Suppressor macrophage (primary cell): ENCODE data around the gene MRM2.
A peak's percentile ranks its signal among the peaks of the same experiment; 100 is the strongest.

Experiments used
- DNase-seq, 4 experiments: peaks; one replicate each; pipeline ENCODE4 v3.0.0-alpha.2; 2020 to 2022

The MRM2 gene

GRCh38 chr7:2264158-2264557 is 22.2 kb upstream of the MRM2 start:
- DNase-seq, result no peak

- no peak for DNase-seq
Observed at GRCh38 chr7:2263176-2263575, 21.2 kb upstream of the MRM2 start.

GRCh38 chr7:2261611-2262010 is 19.6 kb upstream of the MRM2 start:
- peak; percentile 71 to 88 (median 81) for DNase-seq

GRCh38 chr7:2260820-2261219 is 18.8 kb upstream of the MRM2 start:
- DNase-seq, result no peak

- no peak for DNase-seq
Observed at GRCh38 chr7:2259480-2259879, 17.5 kb upstream of the MRM2 start.

GRCh38 chr7:2258661-2259365 is 16.8 kb upstream of the MRM2 start:
- no peak for DNase-seq

GRCh38 chr7:2257651-2258050 is 15.6 kb upstream of the MRM2 start:
- DNase-seq, result no peak

- no peak for DNase-seq
Observed at GRCh38 chr7:2257046-2257551, 15.1 kb upstream of the MRM2 start.

GRCh38 chr7:2256306-2257045 is 14.5 kb upstream of the MRM2 start:
- DNase-seq, result no peak

- DNase-seq, result no peak
Observed at GRCh38 chr7:2255145-2256139, 13.4 kb upstream of the MRM2 start.

GRCh38 chr7:2254429-2255144 is 12.6 kb upstream of the MRM2 start:
- no peak for DNase-seq

- DNase-seq, result no peak
Observed at GRCh38 chr7:2253525-2254244, 11.7 kb upstream of the MRM2 start.

GRCh38 chr7:2253021-2253420 is 11.0 kb upstream of the MRM2 start:
- peak in 2 of 4 experiments; percentile 27 to 28 for DNase-seq

- peak; percentile 42 to 63 (median 57) for DNase-seq
Observed at GRCh38 chr7:2251841-2252771, 10.1 kb upstream of the MRM2 start.

GRCh38 chr7:2251381-2251780 is 9.4 kb upstream of the MRM2 start:
- DNase-seq, result no peak

GRCh38 chr7:2249744-2250323 is 7.8 kb upstream of the MRM2 start:
- DNase-seq, result no peak

- DNase-seq, result peak; percentile 86 to 94 (median 93)
Observed at GRCh38 chr7:2248984-2249694, 7.1 kb upstream of the MRM2 start.

- peak in 2 of 4 experiments; percentile 33 to 62 for DNase-seq
Observed at GRCh38 chr7:2247141-2247995, 5.4 kb upstream of the MRM2 start.
